Calu3 (cell line): ENCODE measurements around the gene SIGLEC8. TPM values are rescaled to one million over a fixed set of nuclear protein-coding genes. Genes with fewer than 3 reads are reported as not detected.

Source experiments
- BruUV-seq: library from RNA; stranded (reverse); fragments of 400-500 nt; replicated peaks from 2 replicates; lab custom pipeline; 2021; lab: Mats Ljungman, UMichigan
- CTCF ChIA-PET: fragments of 300-600 bp; sonication (Branson Sonifier 250); formaldehyde crosslinking; loops from one replicate; lab custom pipeline; 2022; ENCODE audit warnings: antibody characterized with exemption; lab: Charles Lee
- DNase-seq: peaks from one replicate; pipeline ENCODE4 v3.0.0; 2022
- H3K27ac Mint-ChIP-seq: one replicate; pipeline ENCODE4 v1.8.0; 2022; ENCODE audit warnings: mixed read lengths; ENCODE audit not compliant: unreplicated experiment
- H3K27me3 Mint-ChIP-seq: one replicate; pipeline ENCODE4 v1.8.0; 2022; ENCODE audit warnings: mixed read lengths; ENCODE audit not compliant: unreplicated experiment
- H3K36me3 Mint-ChIP-seq: one replicate; pipeline ENCODE4 v1.8.0; 2022; ENCODE audit warnings: mild to moderate bottlenecking, moderate library complexity, mixed read lengths; ENCODE audit not compliant: insufficient read depth, unreplicated experiment
- H3K4me1 Mint-ChIP-seq: one replicate; pipeline ENCODE4 v1.8.0; 2022; ENCODE audit warnings: mild to moderate bottlenecking, low read depth, mixed read lengths; ENCODE audit not compliant: unreplicated experiment
- H3K4me3 Mint-ChIP-seq: one replicate; pipeline ENCODE4 v1.8.0; 2022; ENCODE audit warnings: mild to moderate bottlenecking, low read depth, moderate library complexity, mixed read lengths; ENCODE audit not compliant: unreplicated experiment
- H3K9me3 Mint-ChIP-seq: one replicate; pipeline ENCODE4 v1.8.0; 2022; ENCODE audit warnings: low read depth, mixed read lengths; ENCODE audit not compliant: unreplicated experiment
- CTCF ChIP-seq: fragments of 200-600 bp; IDR thresholded peaks from one replicate; pipeline ENCODE4 v1.8.0; 2022; ENCODE audit warnings: antibody characterized with exemption; ENCODE audit not compliant: unreplicated experiment
- intact Hi-C: fragments of 100-400 bp; cut with micrococcal nuclease; formaldehyde crosslinking; loops from one replicate; pipeline ENCODE4 v1.10.0; 2022; ENCODE audit not compliant: unreplicated experiment
- total RNA-seq: library from RNA; stranded (reverse); gene quantifications from 2 replicates; pipeline ENCODE4 v1.2.3, GENCODE V29; 2022

Gene SIGLEC8
- total RNA-seq, 1 experiment from 2014 or later, result not detected

- no peak for DNase-seq
- Mint-ChIP-seq H3K27me3 (peaks cover 44% of the 10 kb centered on the region), H3K4me3 (no peak overlapping the region), H3K9me3 (peaks cover 3% of the 10 kb centered on the region), H3K4me1 (no peaks in the 10 kb centered on the region), H3K27ac (no peak overlapping the region), H3K36me3 (no peaks in the 10 kb centered on the region)
- CTCF ChIA-PET, result no interaction called here
- TF ChIP-seq CTCF, result no peak
- intact Hi-C loops, result no loop called here
- no TSS peak for BruUV-seq
Measured at GRCh38 chr19:51493776-51494175, 35.5 kb upstream of the SIGLEC8 start.

GRCh38 chr19:51491586-51491985, 33.3 kb upstream of the SIGLEC8 start:
- CTCF ChIA-PET, result no interaction called here
- Mint-ChIP-seq H3K4me3 (no peak overlapping the region), H3K27me3 (peaks cover 32% of the 10 kb centered on the region), H3K36me3 (no peaks in the 10 kb centered on the region), H3K4me1 (no peaks in the 10 kb centered on the region), H3K9me3 (peaks cover 6% of the 10 kb centered on the region), H3K27ac (no peak overlapping the region)
- no TSS peak for BruUV-seq
- TF ChIP-seq CTCF, result no peak
- intact Hi-C loops, result no loop called here
- no peak for DNase-seq

- Mint-ChIP-seq H3K9me3 (peaks cover 9% of the 10 kb centered on the region), H3K27me3 (peaks cover 32% of the 10 kb centered on the region), H3K4me1 (no peaks in the 10 kb centered on the region), H3K27ac (no peak overlapping the region), H3K4me3 (no peak overlapping the region), H3K36me3 (no peaks in the 10 kb centered on the region)
- CTCF ChIA-PET, result no interaction called here
- intact Hi-C loops, result no loop called here
- no TSS peak for BruUV-seq
- no peak for TF ChIP-seq CTCF
- no peak for DNase-seq
Measured at GRCh38 chr19:51490676-51491075, 32.4 kb upstream of the SIGLEC8 start.

DNA sequence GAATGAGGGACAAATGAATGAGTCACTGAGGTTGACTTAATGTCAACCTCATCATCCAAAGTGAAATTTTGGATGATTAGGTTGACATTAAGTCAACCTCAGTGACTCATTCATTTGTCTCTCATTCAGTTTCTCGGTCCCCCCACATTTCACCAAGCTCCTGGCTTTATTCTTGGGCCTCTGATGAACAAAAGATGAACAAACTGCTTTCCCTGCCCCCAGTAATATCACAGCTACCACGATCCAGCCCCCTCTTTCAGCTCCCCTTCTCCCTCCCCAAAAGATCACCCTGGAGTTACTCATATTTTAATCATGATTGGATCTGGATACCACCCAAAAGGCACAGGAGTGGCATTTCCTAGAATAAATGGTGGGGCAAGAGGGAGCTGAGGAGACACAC, 30.9 kb upstream of the SIGLEC8 start:
- Mint-ChIP-seq H3K27ac (no peak overlapping the region), H3K36me3 (no peaks in the 10 kb centered on the region), H3K4me1 (no peaks in the 10 kb centered on the region), H3K4me3 (no peak overlapping the region), H3K27me3 (peaks cover 27% of the 10 kb centered on the region), H3K9me3 (peaks cover 9% of the 10 kb centered on the region)
- CTCF ChIA-PET, result interaction anchor here (0.6 to 0.7 kb wide), 2 partner anchors 273 to 1066 kb away, joined by 4 to 8 read pairs; no protein-coding TSS in a partner anchor
- intact Hi-C loops, result no loop called here
- BruUV-seq, result no TSS peak
- no peak for DNase-seq
- TF ChIP-seq CTCF, result no peak
